Adipose tissue (tissue), 3 donors: ENCODE results near the gene BCL2L14. TPM values are rescaled to one million over a fixed set of nuclear protein-coding genes. Genes with fewer than 3 reads are reported as not detected.

ENCODE experiments used
- H3K27ac ChIP-seq: one replicate; pipeline ENCODE4 v1.5.1; 2013; ENCODE audit warnings: low read depth, low read length
- WGBS, 3 donors: extraction: QIAGEN DNeasy Blood & Tissue Kit; methylation state at CpG; one replicate each; pipeline ENCODE4 v1.1.7; 2013; 5-methylcytosine and 5-hydroxymethylcytosine counted together
- polyA plus RNA-seq, 3 donors: library from polyadenylated mRNA; stranded (reverse); fragments of 200-250 nt; gene quantifications; one replicate each; pipeline ENCODE4 v1.2.3, GENCODE V29; 2013
- donor health status: healthy with polysubstance abuse.
- donor health status: Bipolar disorder and iron deficiency.
- donor health status: healthy.

Gene BCL2L14
- 1 to 10 TPM in 1 of 3 donors, under 1 TPM in 1, not detected in 1; 0.45 to 4.8 TPM for polyA plus RNA-seq

GRCh38 chr12:12070674-12071656 lies at the start of gene BCL2L14:
TSS of gene BCL2L14 (plus strand) at chr12:12070939. CDS start at chr12:12079306, 8,367 bp downstream.
- WGBS, 3 donors = 32 to 66% (median 65%) methylated on average over 12 of the region's 12 CpGs
- no peak within 1 kb of the TSS for H3K27ac ChIP-seq

GRCh38 chr12:12022306-12022936 lies 48.3 kb upstream of the BCL2L14 start:
- WGBS, 3 donors = 65 to 94% (median 66%) methylated on average over 8 of the region's 8 CpGs
- H3K27ac ChIP-seq = no peak overlapping the region

GRCh38 chr12:12023456-12023855 lies 47.3 kb upstream of the BCL2L14 start:
- no peak overlapping the region for H3K27ac ChIP-seq
- 45 to 100% (median 47%) methylated on average over 1 to 2 of the region's 2 CpGs for WGBS, 3 donors

- H3K27ac ChIP-seq = no peak overlapping the region
- WGBS, 3 donors = 65 to 84% (median 70%) methylated on average over 10 of the region's 10 CpGs
Measured at GRCh38 chr12:12024911-12025682, 45.6 kb upstream of the BCL2L14 start.

- 68 to 83% (median 76%) methylated on average over 2 of the region's 2 CpGs for WGBS, 3 donors
- H3K27ac ChIP-seq = no peak overlapping the region
Measured at GRCh38 chr12:12025799-12026386, 44.8 kb upstream of the BCL2L14 start.

GRCh38 chr12:12028668-12029402 lies 41.9 kb upstream of the BCL2L14 start:
- 68 to 85% (median 76%) methylated on average over 11 of the region's 11 CpGs for WGBS, 3 donors
- H3K27ac ChIP-seq = no peak overlapping the region

GRCh38 chr12:12029653-12030052 lies 41.1 kb upstream of the BCL2L14 start:
- no peak overlapping the region for H3K27ac ChIP-seq
- 91 to 98% (median 96%) methylated on average over 2 of the region's 2 CpGs for whole genome bisulfite sequencing, 3 donors

GRCh38 chr12:12032260-12032791 lies 38.4 kb upstream of the BCL2L14 start:
- no peak overlapping the region for H3K27ac ChIP-seq

GRCh38 chr12:12032851-12033797 lies 37.6 kb upstream of the BCL2L14 start:
- no peak overlapping the region for H3K27ac ChIP-seq
- 2% methylated on average over 27 of the region's 27 CpGs for WGBS, 3 donors

More at GRCh38 chr12:12032260-12032791, 38.4 kb upstream of the BCL2L14 start:
- 57 to 67% (median 60%) methylated on average over 12 of the region's 12 CpGs for WGBS, 3 donors

- WGBS, 3 donors = 24 to 49% (median 46%) methylated on average over 5 of the region's 5 CpGs
- no peak overlapping the region for H3K27ac ChIP-seq
Measured at GRCh38 chr12:12033824-12034223, 36.9 kb upstream of the BCL2L14 start.

GRCh38 chr12:12034344-12034743 lies 36.4 kb upstream of the BCL2L14 start:
- WGBS, 3 donors = 89 to 92% (median 91%) methylated on average over 3 of the region's 3 CpGs
- H3K27ac ChIP-seq = no peak overlapping the region

GRCh38 chr12:12035229-12035628 lies 35.5 kb upstream of the BCL2L14 start:
- H3K27ac ChIP-seq = no peak overlapping the region
- 19 to 90% (median 88%) methylated on average over 1 of the region's 1 CpG for WGBS, 3 donors

GRCh38 chr12:12036901-12037300 lies 33.8 kb upstream of the BCL2L14 start:
- H3K27ac ChIP-seq = no peak overlapping the region

GRCh38 chr12:12039897-12040296 lies 30.8 kb upstream of the BCL2L14 start:
- 79 to 86% (median 81%) methylated on average over 7 of the region's 7 CpGs for WGBS, 3 donors

GRCh38 chr12:12046401-12046800 lies 24.3 kb upstream of the BCL2L14 start:
- H3K27ac ChIP-seq = no peak overlapping the region
- WGBS, 3 donors = 82 to 90% (median 83%) methylated on average over 7 of the region's 7 CpGs

More at GRCh38 chr12:12039897-12040296, 30.8 kb upstream of the BCL2L14 start:
- no peak overlapping the region for H3K27ac ChIP-seq

GRCh38 chr12:12047682-12048081 lies 23.1 kb upstream of the BCL2L14 start:
- H3K27ac ChIP-seq = no peak overlapping the region
- WGBS, 3 donors = 86 to 96% (median 94%) methylated on average over 3 of the region's 3 CpGs
